GM23338 (cell line): ENCODE data around the gene EPB41L5. TPM values are rescaled to one million over a fixed set of nuclear protein-coding genes. Genes with fewer than 3 reads are reported as not detected.

Experiments used
- ATAC-seq: fragments of 200-7000 bp; cut with Tn5 transposase; 3 replicates; pipeline ENCODE4 v1.9.1; 2020
- DNase-seq: peaks from one replicate; pipeline ENCODE4 v3.0.0-alpha.2; 2015; ENCODE audit warnings: low spot score
- H2AFZ ChIP-seq: fragments of 200-600 bp; sonication (generic); 2 replicates; pipeline ENCODE4 v1.8.0; 2016; ENCODE audit warnings: antibody characterized with exemption, mild to moderate bottlenecking, moderate library complexity
- H3F3A ChIP-seq: fragments of 200-600 bp; sonication (generic); replicated peaks from 2 replicates; pipeline ENCODE4 v1.8.0; 2017; ENCODE audit warnings: antibody characterized with exemption, mixed run types, low read depth
- H3K27ac ChIP-seq: fragments of 200-600 bp; sonication (generic); 2 replicates; pipeline ENCODE4 v1.6.1; 2016; ENCODE audit warnings: low read depth
- H3K27me3 ChIP-seq: fragments of 200-600 bp; sonication (generic); 2 replicates; pipeline ENCODE4 v1.8.0; 2016; ENCODE audit warnings: mild to moderate bottlenecking, mixed run types, moderate library complexity; ENCODE audit not compliant: insufficient read depth
- H3K36me3 ChIP-seq: fragments of 200-600 bp; sonication (generic); 2 replicates; pipeline ENCODE4 v1.8.0; 2016; ENCODE audit warnings: mild to moderate bottlenecking; ENCODE audit not compliant: insufficient read depth
- H3K4me1 ChIP-seq: fragments of 200-600 bp; sonication (generic); 2 replicates; pipeline ENCODE4 v1.8.0; 2016; ENCODE audit warnings: mild to moderate bottlenecking, moderate library complexity; ENCODE audit not compliant: insufficient read depth
- H3K4me2 ChIP-seq: fragments of 200-600 bp; sonication (generic); 2 replicates; pipeline ENCODE4 v1.7.1; 2017; ENCODE audit warnings: mixed run types
- H3K4me3 ChIP-seq: fragments of 200-600 bp; sonication (generic); 2 replicates; pipeline ENCODE4 v1.6.1; 2016; ENCODE audit warnings: mixed run types
- H3K79me2 ChIP-seq: fragments of 200-600 bp; sonication (generic); replicated peaks from 2 replicates; pipeline ENCODE4 v1.8.0; 2017; ENCODE audit warnings: mild to moderate bottlenecking; ENCODE audit not compliant: insufficient read depth
- H3K9me2 ChIP-seq: fragments of 200-600 bp; sonication (generic); 2 replicates; pipeline ENCODE4 v1.8.0; 2017; ENCODE audit not compliant: insufficient read depth
- H4K20me1 ChIP-seq: fragments of 200-600 bp; sonication (generic); replicated peaks from 2 replicates; pipeline ENCODE4 v1.8.0; 2017; ENCODE audit warnings: mild to moderate bottlenecking; ENCODE audit not compliant: insufficient read depth
- H3K27ac Mint-ChIP-seq: 2 replicates; pipeline ENCODE4 v1.8.0; 2020; ENCODE audit warnings: inconsistent platforms, mild to moderate bottlenecking, moderate library complexity, mixed read lengths
- H3K27me3 Mint-ChIP-seq: 3 replicates; pipeline ENCODE4 v1.8.0; 2022; ENCODE audit warnings: low read depth, mild to moderate bottlenecking, moderate library complexity, mixed read lengths, inconsistent platforms; ENCODE audit not compliant: insufficient read depth, poor library complexity
- H3K36me3 Mint-ChIP-seq: 3 replicates; pipeline ENCODE4 v1.8.0; 2021; ENCODE audit warnings: low read depth, mild to moderate bottlenecking, inconsistent platforms, moderate library complexity, mixed read lengths
- H3K4me1 Mint-ChIP-seq: 3 replicates; pipeline ENCODE4 v1.8.0; 2020; ENCODE audit warnings: mild to moderate bottlenecking, inconsistent platforms, mixed read lengths
- H3K4me3 Mint-ChIP-seq: 3 replicates; pipeline ENCODE4 v1.8.0; 2021; ENCODE audit warnings: moderate library complexity, mild to moderate bottlenecking, inconsistent platforms, mixed read lengths
- H3K9me3 Mint-ChIP-seq: 3 replicates; pipeline ENCODE4 v1.8.0; 2020; ENCODE audit warnings: moderate library complexity, mild to moderate bottlenecking, inconsistent platforms, mixed read lengths
- CTCF ChIP-seq, 2 experiments: fragments of 200-600 bp in 1 of 2; sonication (generic) in 1 of 2; conservative IDR thresholded peaks; 2 replicates each; pipeline versions ENCODE4 v1.5.1 to v1.6.1; 2016 to 2017; ENCODE audit warnings: antibody characterized with exemption in 2 of 2, low read depth in 2 of 2, mild to moderate bottlenecking in 2 of 2, moderate library complexity in 1 of 2
- EZH2 ChIP-seq: fragments of 200-600 bp; sonication (generic); IDR thresholded peaks from one replicate; pipeline ENCODE4 v1.8.0; 2017; ENCODE audit warnings: antibody characterized with exemption, mild to moderate bottlenecking, low read depth; ENCODE audit not compliant: unreplicated experiment
- EZH2phosphoT487 ChIP-seq: fragments of 200-600 bp; sonication (generic); IDR thresholded peaks from one replicate; pipeline ENCODE4 v1.8.1; 2018; ENCODE audit warnings: antibody characterized with exemption; ENCODE audit not compliant: unreplicated experiment
- JUNB ChIP-seq: IDR thresholded peaks from one replicate; pipeline ENCODE4 v1.6.1; 2016; ENCODE audit warnings: antibody characterized with exemption; ENCODE audit not compliant: unreplicated experiment
- POLR2AphosphoS5 ChIP-seq: IDR thresholded peaks from 2 replicates; pipeline ENCODE4 v1.6.1; 2016; ENCODE audit warnings: antibody characterized with exemption, low read depth
- REST ChIP-seq: IDR thresholded peaks from one replicate; pipeline ENCODE4 v1.6.1; 2018; ENCODE audit warnings: antibody characterized with exemption; ENCODE audit not compliant: unreplicated experiment
- ZNF114 ChIP-seq: fragments of 250-450 bp; sonication (Bioruptor Pico); IDR thresholded peaks from 2 replicates; pipeline ENCODE4 v1.5.0; 2020; ENCODE audit warnings: mild to moderate bottlenecking, moderate library complexity
- ZNF331 ChIP-seq: fragments of 250-450 bp; sonication (Bioruptor Pico); IDR thresholded peaks from 2 replicates; pipeline ENCODE4 v1.5.0; 2020; ENCODE audit warnings: low read depth, mild to moderate bottlenecking, moderate library complexity
- polyA plus RNA-seq: library from polyadenylated mRNA; unstranded; fragments of >200 nt; fragmentation: Nextera tagmentation; extraction: Ambion mirVana; gene quantifications from 2 replicates; pipeline ENCODE4 v1.2.1, GENCODE V29; 2016
- total RNA-seq: library from RNA; depleted of rRNA; stranded (reverse); fragments of >200 nt; shearing (Covaris generic); gene quantifications from 2 replicates; pipeline ENCODE4 v1.2.3, GENCODE V29; 2014

The EPB41L5 gene
- total and polyA plus RNA-seq, 2 experiments from 2014 or later, result 15.5 to 35.4 TPM

- Histone ChIP-seq H4K20me1 (no peaks in the 10 kb centered on the region; the same call in 1 of the 2 replicates), H3K27ac (no peak overlapping the region), H3F3A (no peaks in the 10 kb centered on the region), H3K27me3 (no peaks in the 10 kb centered on the region), H3K4me2 (no peak overlapping the region), H3K9me2 (no peaks in the 10 kb centered on the region), H3K36me3 (no peaks in the 10 kb centered on the region), H2AFZ (no peak overlapping the region), H3K4me3 (no peak overlapping the region), H3K79me2 (no peaks in the 10 kb centered on the region), H3K4me1 (no peaks in the 10 kb centered on the region)
- Mint-ChIP-seq H3K27me3 (peaks cover 10% of the 10 kb centered on the region), H3K4me1 (peaks cover 5% of the 10 kb centered on the region), H3K36me3 (peaks cover under 1% of the 10 kb centered on the region; the same call in 1 of the 3 replicates), H3K4me3 (no peak overlapping the region), H3K9me3 (peaks cover under 1% of the 10 kb centered on the region; the same call in 2 of the 3 replicates), H3K27ac (no peak overlapping the region)
- peak; percentile 62 for ATAC-seq
- TF ChIP-seq CTCF (conservative IDR thresholded peaks at IDR 0.05; ENCODE audit: low read depth in 2 of 2) (peak in 1 of 2 experiments; percentile 41; a peak in 3 of 4 replicates), JUNB (no peak)
- DNase-seq, result no peak
These were observed 191.1 kb downstream of the EPB41L5 start for GRCh38 chr2:120204022-120204405.

GRCh38 chr2:120204417-120204816 is 191.5 kb downstream of the EPB41L5 start:
- Histone ChIP-seq H3K27me3 (no peaks in the 10 kb centered on the region), H3K4me1 (no peaks in the 10 kb centered on the region), H4K20me1 (no peaks in the 10 kb centered on the region; the same call in 1 of the 2 replicates), H3K79me2 (no peaks in the 10 kb centered on the region), H3K27ac (no peak overlapping the region), H3K36me3 (no peaks in the 10 kb centered on the region), H2AFZ (no peak overlapping the region), H3K9me2 (no peaks in the 10 kb centered on the region), H3K4me3 (no peak overlapping the region), H3K4me2 (no peak overlapping the region), H3F3A (no peaks in the 10 kb centered on the region)
- H3K9me3 Mint-ChIP-seq, result no peaks in the 10 kb centered on the region
- peaks cover 5% of the 10 kb centered on the region for H3K4me1 Mint-ChIP-seq
- ATAC-seq (no peak), DNase-seq (no peak)
- peaks cover 10% of the 10 kb centered on the region for H3K27me3 Mint-ChIP-seq
- H3K27ac Mint-ChIP-seq, result no peak overlapping the region
- H3K4me3 Mint-ChIP-seq, result no peak overlapping the region
- H3K36me3 Mint-ChIP-seq, result no peaks in the 10 kb centered on the region
- no peak for TF ChIP-seq EZH2
- no peak for TF ChIP-seq ZNF331
- no peak for TF ChIP-seq ZNF114 (CRISPR knock-in tag)
- no peak for TF ChIP-seq REST
- no peak for TF ChIP-seq JUNB
- TF ChIP-seq EZH2phosphoT487, result no peak
- no peak for TF ChIP-seq POLR2AphosphoS5
- TF ChIP-seq CTCF (conservative IDR thresholded peaks at IDR 0.05; ENCODE audit: low read depth in 2 of 2), result no peak
